IPS DF 6.9 (cell line): ENCODE results near the gene PRR19.

ENCODE experiments used
- DNase-seq: peaks from one replicate; pipeline ENCODE4 v3.0.0-alpha.2; 2013; ENCODE audit warnings: low read depth, low spot score
- H3K27ac ChIP-seq: one replicate; pipeline ENCODE4 v1.5.1; 2013; ENCODE audit warnings: low read length, control low read depth
- H3K27me3 ChIP-seq: 2 replicates; pipeline ENCODE4 v1.6.1; 2013; ENCODE audit warnings: mild to moderate bottlenecking, low read length; ENCODE audit not compliant: control insufficient read depth, insufficient read depth
- H3K36me3 ChIP-seq: 2 replicates; pipeline ENCODE4 v1.6.1; 2013; ENCODE audit warnings: low read length; ENCODE audit not compliant: control insufficient read depth, insufficient read depth
- H3K4me1 ChIP-seq: 2 replicates; pipeline ENCODE4 v1.6.1; 2013; ENCODE audit warnings: low read length; ENCODE audit not compliant: control insufficient read depth, insufficient read depth
- H3K4me3 ChIP-seq: 2 replicates; pipeline ENCODE4 v1.5.1; 2013; ENCODE audit warnings: mild to moderate bottlenecking, low read length
- H3K9me3 ChIP-seq: 2 replicates; pipeline ENCODE4 v1.6.1; 2013; ENCODE audit warnings: low read length, inconsistent platforms; ENCODE audit not compliant: control insufficient read depth, insufficient read depth
- WGBS: extraction: QIAGEN DNeasy Blood & Tissue Kit; methylation state at CpG from one replicate; pipeline ENCODE4 v1.1.7; 2013; ENCODE audit warnings: mixed read lengths, missing lambda C conversion rate; ENCODE audit not compliant: insufficient read length, insufficient coverage; 5-methylcytosine and 5-hydroxymethylcytosine counted together

The PRR19 gene

DNA sequence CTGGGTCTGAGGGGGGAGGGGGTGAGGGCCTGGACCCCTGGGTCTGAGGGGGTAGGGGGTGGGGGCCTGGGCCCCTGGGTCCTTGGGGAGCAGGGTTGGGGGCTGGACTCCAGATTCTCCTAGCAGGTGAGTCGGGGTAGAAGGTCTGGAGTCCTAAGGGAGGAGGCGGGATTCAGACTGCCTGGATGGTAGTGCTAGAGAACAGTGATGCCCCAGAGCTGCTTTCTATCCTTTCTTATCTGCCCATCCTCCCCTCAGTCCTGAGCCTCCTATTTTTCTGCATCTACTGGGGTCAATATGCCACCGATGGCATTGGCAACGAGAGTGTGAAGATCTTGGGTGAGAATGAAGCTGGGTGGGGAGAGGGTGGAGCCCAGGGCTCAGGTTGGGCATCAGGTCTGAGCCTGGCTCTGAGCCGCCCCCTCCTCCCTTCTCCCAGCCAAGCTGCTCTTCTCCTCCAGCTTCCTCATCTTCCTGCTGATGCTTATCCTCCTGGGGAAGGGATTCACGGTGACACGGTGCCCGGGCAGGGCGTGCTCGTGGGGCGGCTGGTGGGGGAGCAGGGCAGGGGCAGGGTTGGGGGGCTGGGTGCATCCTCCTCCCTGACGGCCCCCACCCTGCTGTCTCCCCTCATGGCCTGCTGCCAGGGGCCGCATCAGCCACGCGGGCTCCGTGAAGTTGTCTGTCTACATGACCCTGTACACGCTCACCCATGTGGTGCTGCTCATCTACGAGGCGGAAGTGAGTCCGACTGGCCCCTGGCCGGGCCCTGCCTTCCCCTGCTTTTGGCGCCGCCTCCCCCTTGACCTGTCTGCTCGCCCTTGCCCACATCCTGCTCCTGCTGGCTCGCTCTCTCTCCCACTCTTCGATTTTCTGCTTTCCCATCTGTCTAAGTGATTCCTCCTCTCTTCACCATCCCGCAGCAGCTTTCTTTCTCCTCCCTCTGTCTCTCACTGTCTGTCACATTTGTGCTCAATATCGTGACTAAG lies 14.6 kb downstream of the PRR19 start:
- Histone ChIP-seq H3K4me1 (0 out of 2 replicates have a peak, but pooled peaks cover 2% of the 10 kb centered on the region), H3K27me3 (no peaks in the 10 kb centered on the region), H3K27ac (no peak overlapping the region), H3K4me3 (no peak overlapping the region), H3K36me3 (no peaks in the 10 kb centered on the region), H3K9me3 (no peaks in the 10 kb centered on the region)
- no CpG with 5 or more reads among the region's 28 CpGs for WGBS
- no peak for DNase-seq

DNA sequence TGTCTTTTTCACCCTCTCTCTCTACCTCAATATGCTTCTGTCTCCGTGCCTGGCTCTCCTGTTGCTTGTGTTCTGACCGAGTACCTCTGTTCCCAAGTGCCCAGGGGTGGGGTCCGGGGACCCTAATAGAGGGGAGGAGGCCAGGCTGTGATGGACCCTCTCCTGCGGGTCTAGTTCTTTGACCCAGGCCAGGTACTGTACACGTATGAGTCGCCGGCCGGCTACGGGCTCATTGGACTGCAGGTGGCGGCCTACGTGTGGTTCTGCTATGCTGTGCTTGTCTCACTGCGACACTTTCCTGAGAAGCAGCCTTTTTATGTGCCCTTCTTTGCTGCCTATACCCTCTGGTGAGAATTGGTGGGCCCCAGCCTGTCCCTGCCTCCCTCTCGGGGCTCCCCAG lies 15.6 kb downstream of the PRR19 start:
- no peaks in the 10 kb centered on the region for H3K4me1 ChIP-seq
- H3K4me3 ChIP-seq, result no peak overlapping the region
- no peaks in the 10 kb centered on the region for H3K27me3 ChIP-seq
- no peaks in the 10 kb centered on the region for H3K9me3 ChIP-seq
- no CpG with 5 or more reads among the region's 13 CpGs for WGBS
- DNase-seq, result no peak
- H3K27ac ChIP-seq, result no peak overlapping the region
- no peaks in the 10 kb centered on the region for H3K36me3 ChIP-seq

DNA sequence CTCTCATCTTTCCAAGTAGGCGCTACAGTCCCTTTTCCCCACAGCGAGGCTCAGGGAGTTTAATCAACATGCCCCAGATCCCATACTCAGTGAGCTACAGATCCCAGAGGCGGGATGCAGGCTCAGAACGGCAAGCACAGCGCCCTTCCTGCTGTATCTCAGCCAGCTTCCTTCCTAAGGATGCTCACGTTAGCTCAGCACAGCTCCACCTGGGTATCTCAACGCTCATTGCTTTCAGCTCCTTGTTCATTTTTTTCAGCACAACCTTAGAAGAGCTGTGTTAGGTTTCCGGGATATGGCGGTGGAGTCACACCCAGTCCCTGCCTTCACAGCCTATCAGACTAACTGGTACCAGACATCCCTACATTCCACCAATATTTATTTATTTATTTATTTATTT lies 20.4 kb downstream of the PRR19 start:
- no CpG with 5 or more reads among the region's 9 CpGs for WGBS
- Histone ChIP-seq H3K27me3 (no peaks in the 10 kb centered on the region), H3K9me3 (no peaks in the 10 kb centered on the region), H3K27ac (no peak overlapping the region), H3K4me1 (no peaks in the 10 kb centered on the region), H3K4me3 (no peak overlapping the region), H3K36me3 (no peaks in the 10 kb centered on the region)
- no peak for DNase-seq

DNA sequence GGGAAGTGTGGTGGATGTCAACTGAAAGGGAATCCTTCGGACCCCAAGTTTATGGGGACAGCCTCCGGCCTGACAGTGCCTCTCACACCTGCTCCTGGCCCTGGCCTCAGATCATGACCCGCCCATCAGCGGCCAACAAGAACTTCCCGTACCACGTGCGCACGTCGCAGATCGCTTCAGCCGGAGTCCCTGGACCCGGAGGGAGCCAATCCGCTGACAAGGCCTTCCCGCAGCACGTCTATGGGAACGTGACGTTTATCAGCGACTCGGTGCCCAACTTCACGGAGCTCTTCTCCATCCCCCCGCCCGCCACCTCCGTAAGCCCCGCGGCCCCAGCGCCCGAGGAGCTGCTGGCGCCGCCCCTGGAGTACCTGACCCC lies 21.5 kb downstream of the PRR19 start:
- no peaks in the 10 kb centered on the region for H3K9me3 ChIP-seq
- no peaks in the 10 kb centered on the region for H3K27me3 ChIP-seq
- no peak for DNase-seq
- WGBS, result no CpG with 5 or more reads among the region's 29 CpGs
- no peaks in the 10 kb centered on the region for H3K36me3 ChIP-seq
- H3K4me3 ChIP-seq, result peak overlapping the region; percentile 55; the same call in 1 of the 2 replicates
- no peaks in the 10 kb centered on the region for H3K4me1 ChIP-seq
- no peak overlapping the region for H3K27ac ChIP-seq

DNA sequence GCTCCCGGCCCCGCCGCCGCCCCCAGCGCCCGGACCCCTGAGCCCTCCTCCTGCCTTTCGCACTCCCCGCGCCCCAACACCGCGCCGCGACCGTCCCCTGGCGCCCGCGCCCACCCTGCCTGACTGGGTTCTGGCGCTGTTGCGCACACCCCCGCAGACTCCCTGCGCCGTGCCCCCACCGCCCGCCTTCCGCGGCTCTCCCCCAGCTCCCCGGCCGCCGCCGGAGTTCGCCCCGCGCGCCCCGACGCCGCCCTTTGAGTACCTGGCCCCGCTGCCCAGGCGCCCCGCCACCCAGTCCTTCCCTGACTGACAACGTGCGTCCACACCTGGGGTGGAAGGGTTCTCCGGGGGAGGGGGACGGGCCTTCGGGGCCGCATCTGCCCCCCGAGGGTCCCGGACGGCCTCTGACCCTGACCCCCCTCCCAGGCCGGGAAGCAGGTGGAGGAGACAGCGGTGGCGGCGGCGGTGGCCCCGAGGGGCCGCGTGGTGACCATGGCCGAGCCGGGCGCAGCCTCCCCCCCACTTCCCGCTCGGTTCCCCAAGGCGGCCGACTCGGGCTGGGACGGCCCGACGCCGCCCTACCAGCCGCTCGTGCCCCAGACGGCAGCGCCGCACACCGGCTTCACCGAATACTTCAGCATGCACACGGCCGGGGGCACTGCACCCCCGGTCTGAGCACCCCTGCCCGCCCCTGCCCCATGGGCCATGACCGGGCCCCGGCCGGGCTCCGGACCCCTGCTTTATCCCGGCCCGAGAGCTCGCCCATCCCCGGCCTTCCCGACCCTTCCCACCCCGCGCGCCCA lies 22.1 kb downstream of the PRR19 start:
- WGBS, result no CpG with 5 or more reads among the region's 92 CpGs
- DNase-seq, result no peak
- H3K4me3 ChIP-seq, result peak overlapping the region; percentile 55

DNA sequence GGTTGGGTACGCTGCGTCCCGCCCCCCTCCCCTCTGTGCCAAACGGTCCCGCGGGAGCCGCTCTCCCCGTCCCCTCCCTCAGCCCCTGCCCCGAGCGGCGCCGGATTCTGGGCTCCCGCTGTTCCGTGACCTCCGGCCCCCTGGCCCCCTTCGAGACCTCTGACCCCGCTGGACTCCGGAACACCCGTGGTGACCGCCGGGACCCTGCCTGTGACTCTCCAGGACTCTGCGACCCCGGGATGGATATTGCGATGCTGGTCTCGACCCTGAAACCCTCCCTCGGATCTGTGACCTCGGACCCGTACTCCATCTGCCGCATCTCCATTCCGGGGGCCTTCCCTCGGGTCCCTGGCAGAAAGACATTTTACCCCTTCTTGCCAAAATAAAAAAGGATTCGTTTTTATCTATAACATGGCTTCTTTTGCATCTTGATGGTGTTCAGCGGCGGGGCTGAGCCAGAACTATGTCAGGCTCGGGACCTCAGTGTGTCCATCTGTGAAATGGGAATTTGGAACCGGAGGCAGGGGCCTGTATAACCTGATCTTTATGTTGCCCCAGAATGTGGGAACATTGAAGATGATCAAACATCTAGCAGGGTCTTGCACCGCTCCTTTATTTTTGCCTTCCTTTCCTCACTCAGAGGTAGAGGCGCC lies 22.8 kb downstream of the PRR19 start:
- no CpG with 5 or more reads among the region's 38 CpGs for WGBS
- Histone ChIP-seq H3K4me3 (peak overlapping the region; percentile 55; the same call in 1 of the 2 replicates), H3K27me3 (no peaks in the 10 kb centered on the region)

More for the DNA sequence above, 22.1 kb downstream of the PRR19 start:
- no peaks in the 10 kb centered on the region for H3K4me1 ChIP-seq
- H3K36me3 ChIP-seq, result no peaks in the 10 kb centered on the region
- no peaks in the 10 kb centered on the region for H3K27me3 ChIP-seq
- no peak overlapping the region for H3K27ac ChIP-seq
- no peaks in the 10 kb centered on the region for H3K9me3 ChIP-seq

DNA sequence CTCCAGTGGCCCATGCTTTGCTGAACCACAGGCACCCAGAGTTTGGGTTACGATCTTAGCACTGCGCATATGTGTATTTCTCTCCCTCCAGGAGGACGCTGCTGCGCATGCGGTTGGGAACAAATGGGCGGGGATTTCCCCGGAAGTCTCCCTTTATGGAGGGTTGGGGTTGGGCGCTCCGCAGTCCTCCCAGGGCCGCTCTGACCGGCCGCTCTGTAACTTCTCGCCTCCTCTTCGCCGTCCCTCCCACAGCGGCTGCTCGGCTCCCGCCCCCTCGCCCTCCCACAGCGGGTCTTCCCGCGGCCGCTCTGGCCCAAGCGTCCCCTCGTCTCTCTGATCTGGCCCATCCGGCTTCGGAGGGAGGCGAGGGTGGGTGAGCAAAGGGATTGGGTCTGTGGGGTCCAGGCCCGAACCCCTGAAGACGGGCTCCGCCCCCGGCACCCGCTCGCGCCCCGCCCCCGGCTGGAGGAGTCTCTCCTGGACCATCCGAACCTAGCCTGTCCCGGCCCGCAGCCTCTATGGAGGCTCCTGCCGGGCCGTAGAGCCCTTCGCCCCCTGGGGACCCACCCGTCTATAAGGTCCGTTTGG lies 23.5 kb downstream of the PRR19 start, which contains the start of gene MEGF8:
TSS of gene MEGF8 (plus strand) at position 328 of the 588 bp plus-strand sequence. CDS start 609 bp downstream, outside the sequence.
- no peaks in the 10 kb centered on the region for H3K9me3 ChIP-seq
- H3K4me3 ChIP-seq, result peak within 1 kb of the TSS; percentile 66
- H3K36me3 ChIP-seq, result no peaks in the 10 kb centered on the region
- H3K27me3 ChIP-seq, result no peaks in the 10 kb centered on the region
- no peak within 1 kb of the TSS for H3K27ac ChIP-seq
- DNase-seq, result peak; percentile 98
- WGBS, result no CpG with 5 or more reads among the region's 45 CpGs
- H3K4me1 ChIP-seq, result no peaks in the 10 kb centered on the region

More for the DNA sequence above, 22.8 kb downstream of the PRR19 start:
- Histone ChIP-seq H3K27ac (no peak overlapping the region), H3K9me3 (no peaks in the 10 kb centered on the region), H3K36me3 (no peaks in the 10 kb centered on the region), H3K4me1 (no peaks in the 10 kb centered on the region)
- DNase-seq, result no peak

DNA sequence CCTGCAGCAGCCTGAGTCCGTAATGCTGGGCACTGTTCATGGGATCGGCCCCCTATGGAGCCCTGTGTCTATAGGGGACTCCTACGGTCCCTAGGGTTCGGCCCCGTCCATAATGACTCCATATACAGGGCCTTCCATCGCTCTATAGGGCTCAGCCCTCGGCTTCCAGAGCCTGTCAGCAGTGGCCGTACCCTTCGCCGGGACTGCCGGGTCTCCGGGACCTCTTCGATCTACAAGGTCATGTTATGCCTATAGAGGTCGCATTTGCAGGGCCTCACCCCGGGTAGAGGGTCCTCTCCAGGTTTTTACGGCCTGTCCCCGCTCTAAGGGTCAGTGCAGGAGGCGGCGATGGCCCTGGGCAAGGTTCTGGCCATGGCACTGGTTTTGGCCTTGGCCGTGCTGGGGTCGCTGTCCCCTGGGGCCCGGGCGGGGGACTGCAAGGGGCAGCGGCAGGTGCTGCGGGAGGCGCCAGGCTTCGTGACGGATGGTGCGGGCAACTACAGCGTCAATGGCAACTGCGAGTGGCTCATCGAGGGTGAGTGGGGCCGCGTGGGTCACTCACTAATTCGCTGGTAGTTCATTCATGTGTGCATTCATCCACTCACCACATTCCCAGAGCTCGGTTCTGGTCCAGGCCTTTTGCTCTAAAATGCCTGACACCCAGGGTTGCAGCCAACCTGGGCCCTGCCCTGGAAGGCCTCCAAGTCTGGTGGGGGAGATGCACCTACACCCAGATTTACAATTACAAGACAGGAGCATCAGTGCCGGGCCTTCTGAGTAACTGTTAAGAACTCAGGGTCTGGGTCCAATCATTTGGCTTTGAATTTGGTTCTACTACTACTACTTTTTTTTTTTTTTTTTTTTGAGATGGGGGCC lies 24.2 kb downstream of the PRR19 start:
- DNase-seq, result no peak
- no peak overlapping the region for H3K27ac ChIP-seq

DNA sequence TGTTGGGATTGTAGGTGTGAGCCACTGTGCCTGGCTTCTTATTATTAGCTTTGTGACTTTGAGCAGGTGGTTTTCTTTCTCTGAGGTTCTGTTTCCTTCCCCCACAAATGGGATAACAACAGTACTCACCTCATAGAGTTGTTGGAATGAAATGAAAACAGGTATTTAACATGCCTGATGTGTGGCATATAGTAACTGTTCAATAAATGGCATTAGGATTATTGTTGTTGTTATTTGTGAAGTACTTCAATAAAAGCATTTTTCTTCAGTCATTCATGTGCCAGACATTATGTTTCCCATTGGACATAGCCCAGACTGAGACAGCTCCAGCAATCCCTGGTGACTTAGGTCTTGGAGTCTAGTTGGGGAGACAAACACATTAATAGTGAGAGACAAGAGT lies 25.0 kb downstream of the PRR19 start:
- H3K27me3 ChIP-seq, result no peaks in the 10 kb centered on the region
- H3K27ac ChIP-seq, result no peak overlapping the region
- H3K4me3 ChIP-seq, result no peak overlapping the region
- no peak for DNase-seq
- no peaks in the 10 kb centered on the region for H3K4me1 ChIP-seq
- H3K36me3 ChIP-seq, result no peaks in the 10 kb centered on the region
- no peaks in the 10 kb centered on the region for H3K9me3 ChIP-seq

More for the DNA sequence above, 24.2 kb downstream of the PRR19 start:
- H3K36me3 ChIP-seq, result no peaks in the 10 kb centered on the region
- peak overlapping the region; percentile 66 for H3K4me3 ChIP-seq
- no peaks in the 10 kb centered on the region for H3K9me3 ChIP-seq
- H3K27me3 ChIP-seq, result no peaks in the 10 kb centered on the region
- no peaks in the 10 kb centered on the region for H3K4me1 ChIP-seq
- no CpG with 5 or more reads among the region's 37 CpGs for WGBS
